Mesenchymal stem cell (in vitro differentiated cells and primary cell): ENCODE data around the gene FOXL3.

ENCODE experiments used
- DNase-seq: peaks from one replicate; pipeline ENCODE4 v3.0.0-alpha.2; 2013
- H2AFZ ChIP-seq: one replicate; pipeline ENCODE4 v1.6.1; 2013; ENCODE audit warnings: low read depth, mild to moderate bottlenecking, control low read depth, inconsistent platforms, low read length, moderate library complexity
- H2AK5ac ChIP-seq: 2 replicates; pipeline ENCODE4 v1.6.1; 2013; ENCODE audit warnings: low read length, moderate library complexity, mild to moderate bottlenecking, inconsistent platforms; ENCODE audit not compliant: severe bottlenecking
- H2BK120ac ChIP-seq: one replicate; pipeline ENCODE4 v1.6.1; 2013; ENCODE audit warnings: low read depth, mild to moderate bottlenecking, inconsistent platforms, low read length, moderate library complexity
- H2BK12ac ChIP-seq, 2 experiments: one replicate each; pipeline ENCODE4 v1.6.1; 2013; ENCODE audit warnings: inconsistent platforms in 2 of 2, low read length in 2 of 2, mild to moderate bottlenecking in 2 of 2, moderate library complexity in 2 of 2, control low read depth in 1 of 2
- H2BK15ac ChIP-seq: one replicate; pipeline ENCODE4 v1.6.1; 2013; ENCODE audit warnings: mild to moderate bottlenecking, low read depth, inconsistent platforms; ENCODE audit not compliant: poor library complexity, severe bottlenecking
- H2BK5ac ChIP-seq: 2 replicates; pipeline ENCODE4 v1.6.1; 2013; ENCODE audit warnings: low read depth, mild to moderate bottlenecking, low read length, control low read depth, inconsistent platforms; ENCODE audit not compliant: poor library complexity, severe bottlenecking
- H3K14ac ChIP-seq, 2 experiments: one replicate each; pipeline ENCODE4 v1.6.1; 2013; ENCODE audit warnings: inconsistent platforms in 2 of 2, low read length in 2 of 2, control low read depth in 1 of 2, mild to moderate bottlenecking in 1 of 2, moderate library complexity in 1 of 2
- H3K18ac ChIP-seq, 2 experiments: one replicate each; pipeline ENCODE4 v1.6.1; 2013; ENCODE audit warnings: inconsistent platforms in 2 of 2, low read length in 2 of 2, control low read depth in 1 of 2, low read depth in 1 of 2, mild to moderate bottlenecking in 1 of 2
- H3K23ac ChIP-seq, 2 experiments: one replicate each; pipeline ENCODE4 v1.6.1; 2013; ENCODE audit warnings: inconsistent platforms in 2 of 2, low read length in 2 of 2, mild to moderate bottlenecking in 2 of 2, moderate library complexity in 2 of 2, control low read depth in 1 of 2
- H3K27ac ChIP-seq: 2 replicates; pipeline ENCODE4 v1.5.1; 2013; ENCODE audit warnings: mild to moderate bottlenecking, moderate library complexity, low read length, control low read depth, inconsistent platforms; ENCODE audit not compliant: poor library complexity, severe bottlenecking
- H3K27me3 ChIP-seq, 2 experiments: 2 replicates each; pipeline versions ENCODE4 v1.6.1 to v1.7.0; 2013; ENCODE audit warnings: low read length in 2 of 2, mild to moderate bottlenecking in 2 of 2, moderate library complexity in 2 of 2, control low read depth in 1 of 2, inconsistent platforms in 1 of 2; ENCODE audit not compliant: control insufficient read depth in 1 of 2, insufficient read depth in 1 of 2
- H3K36me3 ChIP-seq, 2 experiments: 2 replicates each; pipeline versions ENCODE4 v1.6.1 to v1.7.0; 2013; ENCODE audit warnings: low read length in 2 of 2, control low read depth in 1 of 2, inconsistent platforms in 1 of 2, low read depth in 1 of 2, mild to moderate bottlenecking in 1 of 2; ENCODE audit not compliant: insufficient read depth in 2 of 2, control insufficient read depth in 1 of 2
- H3K4ac ChIP-seq, 2 experiments: one replicate each; pipeline ENCODE4 v1.6.1; 2013; ENCODE audit warnings: inconsistent platforms in 2 of 2, low read length in 2 of 2, mild to moderate bottlenecking in 2 of 2, moderate library complexity in 2 of 2, control low read depth in 1 of 2, low read depth in 1 of 2
- H3K4me1 ChIP-seq: 2 replicates; pipeline ENCODE4 v1.6.1; 2013; ENCODE audit warnings: low read depth, low read length, control low read depth; ENCODE audit not compliant: control insufficient read depth, insufficient read depth
- H3K4me2 ChIP-seq: 2 replicates; pipeline ENCODE4 v1.6.1; 2013; ENCODE audit warnings: low read length, mild to moderate bottlenecking, inconsistent platforms; ENCODE audit not compliant: poor library complexity, severe bottlenecking
- H3K4me3 ChIP-seq, 2 experiments: 2 replicates each; pipeline versions ENCODE4 v1.5.1 to v1.7.0; 2013; ENCODE audit warnings: low read length in 2 of 2, mild to moderate bottlenecking in 2 of 2, control low read depth in 1 of 2, low read depth in 1 of 2; ENCODE audit not compliant: insufficient read depth in 1 of 2
- H3K79me1 ChIP-seq: replicated peaks from 2 replicates; pipeline ENCODE4 v1.6.1; 2013; ENCODE audit warnings: mild to moderate bottlenecking, control low read depth, low read length, inconsistent platforms; ENCODE audit not compliant: poor library complexity, severe bottlenecking
- H3K9ac ChIP-seq: 2 replicates; pipeline ENCODE4 v1.7.0; 2013; ENCODE audit warnings: mild to moderate bottlenecking, low read length, moderate library complexity
- H3K9me3 ChIP-seq: 2 replicates; pipeline ENCODE4 v1.7.0; 2013; ENCODE audit warnings: mild to moderate bottlenecking, low read length; ENCODE audit not compliant: control insufficient read depth
- H4K8ac ChIP-seq: one replicate; pipeline ENCODE4 v1.6.1; 2013; ENCODE audit warnings: inconsistent platforms, mild to moderate bottlenecking, low read length, moderate library complexity
- H4K91ac ChIP-seq: one replicate; pipeline ENCODE4 v1.6.1; 2013; ENCODE audit warnings: mild to moderate bottlenecking, low read length, inconsistent platforms
- WGBS: methylation state at CpG from one replicate; pipeline ENCODE4 v1.1.7; 2013; ENCODE audit warnings: mixed read lengths; 5-methylcytosine and 5-hydroxymethylcytosine counted together

The FOXL3 gene

GRCh38 chr7:255721-256361 is 34.1 kb upstream of the FOXL3 start:
- no peak overlapping the region for H2BK12ac ChIP-seq
- no peak overlapping the region for H3K4me3 ChIP-seq
- H3K18ac ChIP-seq: no peak overlapping the region
- no peak overlapping the region for H2BK15ac ChIP-seq
- H2AFZ ChIP-seq: no peak overlapping the region
- H3K14ac ChIP-seq: no peak overlapping the region
- no peak for DNase-seq
- no peaks in the 10 kb centered on the region for H3K27me3 ChIP-seq
- H3K79me1 ChIP-seq: peaks cover 2% of the 10 kb centered on the region
- H2BK5ac ChIP-seq: no peak overlapping the region
- H2AK5ac ChIP-seq: no peak overlapping the region
- H3K4me2 ChIP-seq: no peak overlapping the region
- H3K9ac ChIP-seq: no peak overlapping the region
- no peak overlapping the region for H4K8ac ChIP-seq
- H3K27ac ChIP-seq: no peak overlapping the region
- H3K4me1 ChIP-seq: no peaks in the 10 kb centered on the region
- H3K4ac ChIP-seq: no peak overlapping the region
- H2BK120ac ChIP-seq: no peak overlapping the region
- peaks cover 90 to 100% of the 10 kb centered on the region in 2 experiments for H3K36me3 ChIP-seq
- 96% methylated on average over 44 of the region's 44 CpGs for WGBS
- H3K9me3 ChIP-seq: peaks cover 9% of the 10 kb centered on the region
- H4K91ac ChIP-seq: no peak overlapping the region
- no peak overlapping the region for H3K23ac ChIP-seq

DNA sequence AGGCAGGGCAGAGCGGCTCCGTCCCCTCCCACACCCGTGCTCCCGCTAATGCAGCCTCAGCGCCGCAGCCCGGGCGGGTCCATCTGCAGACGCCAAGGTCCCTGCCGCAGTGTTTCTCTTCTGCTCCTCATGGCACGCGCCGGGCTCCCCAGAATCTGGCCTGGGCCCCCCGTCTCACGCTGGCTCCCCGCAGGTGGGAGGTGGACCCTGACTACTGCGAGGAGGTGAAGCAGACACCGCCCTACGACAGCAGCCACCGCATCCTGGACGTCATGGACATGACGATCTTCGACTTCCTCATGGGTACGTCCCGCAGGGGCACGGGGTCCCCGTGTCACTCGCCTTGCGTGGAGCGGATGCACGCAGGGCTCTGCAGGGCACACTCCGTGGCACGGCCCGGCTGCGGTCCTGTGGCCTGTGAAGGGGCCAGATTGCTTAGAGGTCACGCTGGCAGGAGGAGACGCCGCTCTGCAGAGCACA is 33.5 kb upstream of the FOXL3 start:
- peaks cover 2% of the 10 kb centered on the region for H3K79me1 ChIP-seq
- H2BK120ac ChIP-seq: no peak overlapping the region
- H3K4me2 ChIP-seq: no peak overlapping the region
- no peak overlapping the region for H2BK12ac ChIP-seq
- H3K9ac ChIP-seq: no peak overlapping the region
- no peaks in the 10 kb centered on the region for H3K27me3 ChIP-seq
- H2AK5ac ChIP-seq: no peak overlapping the region
- no peak overlapping the region for H3K27ac ChIP-seq
- no peak overlapping the region for H3K23ac ChIP-seq
- no peaks in the 10 kb centered on the region for H3K4me1 ChIP-seq
- H2BK5ac ChIP-seq: no peak overlapping the region
- H3K14ac ChIP-seq: no peak overlapping the region
- H2BK15ac ChIP-seq: no peak overlapping the region
- H3K18ac ChIP-seq: no peak overlapping the region
- 94% methylated on average over 38 of the region's 38 CpGs for WGBS
- no peak overlapping the region for H3K4ac ChIP-seq
- no peak overlapping the region for H2AFZ ChIP-seq
- H4K91ac ChIP-seq: no peak overlapping the region
- peaks cover 9% of the 10 kb centered on the region for H3K9me3 ChIP-seq
- H3K4me3 ChIP-seq: no peak overlapping the region
- H4K8ac ChIP-seq: no peak overlapping the region
- peaks cover 90 to 100% of the 10 kb centered on the region in 2 experiments for H3K36me3 ChIP-seq
- no peak for DNase-seq

DNA sequence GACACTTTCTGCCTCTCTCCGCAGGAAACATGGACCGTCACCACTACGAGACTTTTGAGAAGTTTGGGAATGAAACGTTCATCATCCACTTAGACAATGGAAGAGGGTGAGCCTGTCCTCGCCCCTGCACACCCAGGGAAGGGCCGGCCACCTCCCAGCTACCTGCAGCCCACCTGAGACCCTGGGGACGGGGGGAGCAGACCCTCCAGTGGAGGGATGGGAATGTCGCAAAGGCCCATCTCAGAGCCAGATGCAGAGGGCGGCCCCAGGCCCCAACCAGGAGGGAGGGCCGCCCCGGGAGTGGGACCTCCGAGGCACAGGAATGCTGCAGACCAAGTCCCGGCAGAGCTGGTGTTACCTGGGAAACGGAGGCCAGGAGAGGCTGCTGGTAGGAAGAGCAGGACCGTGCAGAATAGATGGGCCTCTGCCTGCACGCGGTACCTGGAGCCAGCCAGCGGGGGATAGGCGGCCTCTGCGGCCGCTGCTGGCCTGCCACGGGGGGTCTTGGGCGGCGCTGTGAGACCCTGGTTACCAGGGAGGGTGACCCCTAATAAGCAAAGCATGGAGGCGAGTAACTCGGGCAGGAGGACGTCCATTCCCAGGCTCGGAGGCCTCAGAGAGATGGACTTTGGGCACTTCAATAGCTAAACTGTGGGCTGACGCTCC is 32.9 kb upstream of the FOXL3 start:
- Histone ChIP-seq H3K4me1 (no peaks in the 10 kb centered on the region), H3K36me3 (peaks cover 89 to 99% of the 10 kb centered on the region in 2 experiments), H3K4ac (no peak overlapping the region), H2AK5ac (no peak overlapping the region), H3K9me3 (peaks cover 13% of the 10 kb centered on the region), H2BK120ac (no peak overlapping the region), H2BK5ac (no peak overlapping the region), H3K27ac (no peak overlapping the region), H3K18ac (no peak overlapping the region), H3K14ac (no peak overlapping the region), H3K23ac (no peak overlapping the region), H3K9ac (no peak overlapping the region), H2BK15ac (no peak overlapping the region), H2BK12ac (no peak overlapping the region), H4K8ac (no peak overlapping the region), H3K79me1 (peaks cover 2% of the 10 kb centered on the region), H2AFZ (no peak overlapping the region), H4K91ac (no peak overlapping the region), H3K4me3 (no peak overlapping the region), H3K4me2 (no peak overlapping the region), H3K27me3 (no peaks in the 10 kb centered on the region)
- 93% methylated on average over 29 of the region's 29 CpGs for WGBS
- DNase-seq: no peak

DNA sequence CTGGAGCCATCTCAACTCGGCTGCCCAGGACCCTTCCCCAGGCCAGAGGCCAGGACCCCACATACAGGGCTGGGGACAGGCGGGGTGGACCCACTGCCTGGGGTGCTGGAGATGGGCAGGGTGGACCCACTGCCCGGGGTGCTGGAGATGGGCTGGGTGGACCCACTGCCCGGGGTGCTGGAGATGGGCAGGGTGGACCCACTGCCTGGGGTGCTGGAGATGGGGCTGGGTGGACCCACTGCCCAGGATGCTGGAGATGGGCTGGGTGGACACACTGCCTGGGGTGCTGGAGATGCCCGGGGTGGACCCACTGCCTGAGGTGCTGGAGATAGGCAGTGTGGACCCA is 32.4 kb upstream of the FOXL3 start:
- H3K4me2 ChIP-seq: no peak overlapping the region
- no peak overlapping the region for H2BK12ac ChIP-seq
- H2AFZ ChIP-seq: no peak overlapping the region
- no peak overlapping the region for H4K8ac ChIP-seq
- no peak overlapping the region for H3K9ac ChIP-seq
- no peak overlapping the region for H4K91ac ChIP-seq
- H3K27me3 ChIP-seq: no peaks in the 10 kb centered on the region
- H2BK120ac ChIP-seq: no peak overlapping the region
- H3K4me3 ChIP-seq: no peak overlapping the region
- H3K4ac ChIP-seq: no peak overlapping the region
- peaks cover 2% of the 10 kb centered on the region for H3K79me1 ChIP-seq
- H3K18ac ChIP-seq: no peak overlapping the region
- H3K4me1 ChIP-seq: no peaks in the 10 kb centered on the region
- 81% methylated on average over 5 of the region's 5 CpGs for WGBS
- H3K14ac ChIP-seq: no peak overlapping the region
- peaks cover 86 to 94% of the 10 kb centered on the region in 2 experiments for H3K36me3 ChIP-seq
- H3K27ac ChIP-seq: no peak overlapping the region
- no peak overlapping the region for H2AK5ac ChIP-seq
- H3K23ac ChIP-seq: no peak overlapping the region
- no peak overlapping the region for H2BK15ac ChIP-seq
- H3K9me3 ChIP-seq: peaks cover 18% of the 10 kb centered on the region
- H2BK5ac ChIP-seq: no peak overlapping the region
- DNase-seq: no peak
